Vagina (tissue), 2 donors: ENCODE results near the gene SLC8A1. TPM values are rescaled to one million over a fixed set of nuclear protein-coding genes. Genes with fewer than 3 reads are reported as not detected.

ENCODE experiments used
- DNase-seq, 2 donors: peaks; one replicate each; pipeline ENCODE4 v3.0.0-alpha.2; 2017; ENCODE audit errors: extremely low spot score in 2 of 2
- H3K27ac ChIP-seq: fragments of 200-600 bp; sonication (generic); one replicate; pipeline ENCODE4 v1.5.1; 2019
- H3K27me3 ChIP-seq: fragments of 200-600 bp; sonication (generic); one replicate; pipeline ENCODE4 v1.5.1; 2019
- H3K36me3 ChIP-seq, 2 donors: fragments of 200-600 bp; sonication (generic); one replicate each; pipeline ENCODE4 v1.5.1; 2017 to 2019
- H3K4me1 ChIP-seq: fragments of 200-600 bp; sonication (generic); one replicate; pipeline ENCODE4 v1.5.1; 2019
- H3K4me3 ChIP-seq, 2 donors: fragments of 200-600 bp; sonication (generic); 1 replicate in 1 of 2; 2 replicates in 1 of 2; pipeline ENCODE4 v1.5.1; 2016 to 2019
- H3K9me3 ChIP-seq: fragments of 200-600 bp; sonication (generic); one replicate; pipeline ENCODE4 v1.5.1; 2019
- CTCF ChIP-seq, 3 experiments: fragments of 450-650 bp in 2 of 3; fragments of 200-600 bp in 1 of 3; sonication (generic) in 1 of 3; IDR thresholded peaks; one replicate each; pipeline ENCODE4 v1.5.1; 2017 to 2019; ENCODE audit warnings: antibody characterized with exemption in 3 of 3, mild to moderate bottlenecking in 2 of 3, moderate library complexity in 2 of 3
- POLR2A ChIP-seq, 2 donors: fragments of 450-650 bp; IDR thresholded peaks; one replicate each; pipeline ENCODE4 v1.6.1; 2017; ENCODE audit warnings: antibody characterized with exemption in 2 of 2, mild to moderate bottlenecking in 2 of 2, moderate library complexity in 2 of 2
- POLR2AphosphoS5 ChIP-seq, 2 donors: sonication (generic); formaldehyde crosslinking; IDR thresholded peaks; one replicate each; pipeline ENCODE4 v1.9.0; 2017; ENCODE audit warnings: antibody characterized with exemption in 2 of 2, mild to moderate bottlenecking in 2 of 2, low read depth in 1 of 2; ENCODE audit not compliant: insufficient read depth in 1 of 2
- intact Hi-C: fragments of 100-400 bp; cut with DNase I; formaldehyde crosslinking; loops from one replicate; pipeline ENCODE4 v1.15.1; 2023
- total RNA-seq: library from RNA; depleted of rRNA; stranded (reverse); fragments of >200 nt; gene quantifications from one replicate; pipeline ENCODE4 v1.2.3, GENCODE V29; 2016

SLC8A1 gene
- total RNA-seq, 1 donor from 2014 or later, result 40.8 TPM

GRCh38 chr2:40418614-40419363 is 33.1 kb downstream of the SLC8A1 start:
- intact Hi-C loops, result no loop called here
- no peaks in the 10 kb centered on the region for H3K9me3 ChIP-seq
- DNase-seq, result no peak
- no peak overlapping the region for H3K27ac ChIP-seq
- H3K36me3 ChIP-seq, result no peaks in the 10 kb centered on the region
- no peaks in the 10 kb centered on the region for H3K27me3 ChIP-seq
- H3K4me1 ChIP-seq, result no peaks in the 10 kb centered on the region
- H3K4me3 ChIP-seq, result no peak overlapping the region
- TF ChIP-seq POLR2A (IDR thresholded peaks at IDR 0.05) (no peak), POLR2AphosphoS5 (IDR thresholded peaks at IDR 0.05; ENCODE audit: insufficient read depth in 1 of 2, low read depth in 1 of 2) (no peak), CTCF (IDR thresholded peaks at IDR 0.05) (no peak)

- Histone ChIP-seq H3K9me3 (no peaks in the 10 kb centered on the region), H3K27me3 (no peaks in the 10 kb centered on the region), H3K4me3 (no peak overlapping the region), H3K36me3 (no peaks in the 10 kb centered on the region), H3K4me1 (no peaks in the 10 kb centered on the region), H3K27ac (no peak overlapping the region)
- no peak for DNase-seq
- intact Hi-C loops, result no loop called here
- TF ChIP-seq POLR2AphosphoS5 (IDR thresholded peaks at IDR 0.05; ENCODE audit: insufficient read depth in 1 of 2, low read depth in 1 of 2) (no peak), POLR2A (IDR thresholded peaks at IDR 0.05) (no peak), CTCF (IDR thresholded peaks at IDR 0.05) (no peak)
Observed at GRCh38 chr2:40416486-40416885, 35.4 kb downstream of the SLC8A1 start.

- intact Hi-C loops, result no loop called here
- no peak overlapping the region for H3K27ac ChIP-seq
- H3K4me1 ChIP-seq, result no peaks in the 10 kb centered on the region
Observed at GRCh38 chr2:40415391-40415790, 36.5 kb downstream of the SLC8A1 start.

GRCh38 chr2:40412456-40412855 is 39.4 kb downstream of the SLC8A1 start:
- H3K27ac ChIP-seq, result no peak overlapping the region
- intact Hi-C loops, result no loop called here
- no peak for TF ChIP-seq CTCF (IDR thresholded peaks at IDR 0.05)
- TF ChIP-seq POLR2A (IDR thresholded peaks at IDR 0.05), result no peak
- no peak for TF ChIP-seq POLR2AphosphoS5 (IDR thresholded peaks at IDR 0.05; ENCODE audit: insufficient read depth in 1 of 2, low read depth in 1 of 2)
- H3K27me3 ChIP-seq, result no peaks in the 10 kb centered on the region
- no peaks in the 10 kb centered on the region for H3K9me3 ChIP-seq
- no peaks in the 10 kb centered on the region for H3K36me3 ChIP-seq
- H3K4me3 ChIP-seq, result no peak overlapping the region
- no peaks in the 10 kb centered on the region for H3K4me1 ChIP-seq
- no peak for DNase-seq

More at GRCh38 chr2:40415391-40415790, 36.5 kb downstream of the SLC8A1 start:
- TF ChIP-seq POLR2A (IDR thresholded peaks at IDR 0.05), result no peak
- TF ChIP-seq POLR2AphosphoS5 (IDR thresholded peaks at IDR 0.05; ENCODE audit: insufficient read depth in 1 of 2, low read depth in 1 of 2), result no peak
- no peak for TF ChIP-seq CTCF (IDR thresholded peaks at IDR 0.05)
- Histone ChIP-seq H3K9me3 (no peaks in the 10 kb centered on the region), H3K4me3 (no peak overlapping the region), H3K27me3 (no peaks in the 10 kb centered on the region), H3K36me3 (no peaks in the 10 kb centered on the region)
- no peak for DNase-seq

- DNase-seq, result no peak
- no peaks in the 10 kb centered on the region for H3K36me3 ChIP-seq
- H3K27ac ChIP-seq, result no peak overlapping the region
- H3K9me3 ChIP-seq, result no peaks in the 10 kb centered on the region
- no peak for TF ChIP-seq CTCF (IDR thresholded peaks at IDR 0.05)
- TF ChIP-seq POLR2A (IDR thresholded peaks at IDR 0.05), result no peak
- no peak for TF ChIP-seq POLR2AphosphoS5 (IDR thresholded peaks at IDR 0.05; ENCODE audit: insufficient read depth in 1 of 2, low read depth in 1 of 2)
- no peak overlapping the region for H3K4me3 ChIP-seq
- H3K4me1 ChIP-seq, result no peaks in the 10 kb centered on the region
- H3K27me3 ChIP-seq, result no peaks in the 10 kb centered on the region
- intact Hi-C loops, result no loop called here
Observed at GRCh38 chr2:40410695-40411094, 41.2 kb downstream of the SLC8A1 start.
